ENCODE data around the gene FAM210B. TPM values are rescaled to one million over a fixed set of nuclear protein-coding genes. Genes with fewer than 3 reads are reported as not detected.
A peak's percentile ranks its signal among the peaks of the same experiment; 100 is the strongest.

Gene FAM210B
- total RNA-seq, 1 experiment from 2014 or later, result 20.4 TPM

GRCh38 chr20:56359212-56360132 lies 698 bp downstream of the FAM210B start:
- in situ Hi-C loops (cut with HindIII; ENCODE audit: low sequenced_read_pairs), result no loop called here
- peak; percentile 64 for DNase-seq (ENCODE audit: low spot score)

- DNase-seq (ENCODE audit: low spot score), result no peak
- in situ Hi-C loops (cut with HindIII; ENCODE audit: low sequenced_read_pairs), result no loop called here
These were observed 1.5 kb downstream of the FAM210B start for GRCh38 chr20:56360133-56360907.

GRCh38 chr20:56360908-56361205 lies 2.1 kb downstream of the FAM210B start:
- in situ Hi-C loops (cut with HindIII; ENCODE audit: low sequenced_read_pairs), result no loop called here

GRCh38 chr20:56361900-56362299 lies 3.1 kb downstream of the FAM210B start:
- DNase-seq (ENCODE audit: low spot score), result no peak
- in situ Hi-C loops (cut with HindIII; ENCODE audit: low sequenced_read_pairs), result no loop called here

More at GRCh38 chr20:56360908-56361205, 2.1 kb downstream of the FAM210B start:
- DNase-seq (ENCODE audit: low spot score), result no peak

GRCh38 chr20:56362833-56363413 lies 4.1 kb downstream of the FAM210B start:
- in situ Hi-C loops (cut with HindIII; ENCODE audit: low sequenced_read_pairs), result no loop called here
- no peak for DNase-seq (ENCODE audit: low spot score)

- in situ Hi-C loops (cut with HindIII; ENCODE audit: low sequenced_read_pairs), result no loop called here
- DNase-seq (ENCODE audit: low spot score), result no peak
These were observed 4.7 kb downstream of the FAM210B start for GRCh38 chr20:56363491-56363890.

GRCh38 chr20:56368351-56369134 lies 9.8 kb downstream of the FAM210B start:
- no peak for DNase-seq (ENCODE audit: low spot score)
- in situ Hi-C loops (cut with HindIII; ENCODE audit: low sequenced_read_pairs), result no loop called here

- DNase-seq (ENCODE audit: low spot score), result no peak
- in situ Hi-C loops (cut with HindIII; ENCODE audit: low sequenced_read_pairs), result no loop called here
These were observed 10.4 kb downstream of the FAM210B start for GRCh38 chr20:56369179-56369578.

- in situ Hi-C loops (cut with HindIII; ENCODE audit: low sequenced_read_pairs), result no loop called here
- DNase-seq (ENCODE audit: low spot score), result no peak
These were observed 13.2 kb downstream of the FAM210B start for GRCh38 chr20:56371977-56372376.

- in situ Hi-C loops (cut with HindIII; ENCODE audit: low sequenced_read_pairs), result no loop called here
- no peak for DNase-seq (ENCODE audit: low spot score)
These were observed 14.1 kb downstream of the FAM210B start for GRCh38 chr20:56372850-56373249.

GRCh38 chr20:56373942-56374341 lies 15.2 kb downstream of the FAM210B start:
- in situ Hi-C loops (cut with HindIII; ENCODE audit: low sequenced_read_pairs), result no loop called here
- no peak for DNase-seq (ENCODE audit: low spot score)

GRCh38 chr20:56376331-56376730 lies 17.6 kb downstream of the FAM210B start:
- no peak for DNase-seq (ENCODE audit: low spot score)
- in situ Hi-C loops (cut with HindIII; ENCODE audit: low sequenced_read_pairs), result no loop called here

- in situ Hi-C loops (cut with HindIII; ENCODE audit: low sequenced_read_pairs), result no loop called here
- no peak for DNase-seq (ENCODE audit: low spot score)
These were observed 19.6 kb downstream of the FAM210B start for GRCh38 chr20:56378386-56378785.

- DNase-seq (ENCODE audit: low spot score), result no peak
- in situ Hi-C loops (cut with HindIII; ENCODE audit: low sequenced_read_pairs), result no loop called here
These were observed 21.6 kb downstream of the FAM210B start for GRCh38 chr20:56380375-56380774.

GRCh38 chr20:56381501-56381900 lies 22.7 kb downstream of the FAM210B start:
- DNase-seq (ENCODE audit: low spot score), result no peak
- in situ Hi-C loops (cut with HindIII; ENCODE audit: low sequenced_read_pairs), result no loop called here

- in situ Hi-C loops (cut with HindIII; ENCODE audit: low sequenced_read_pairs), result no loop called here
- no peak for DNase-seq (ENCODE audit: low spot score)
These were observed 23.9 kb downstream of the FAM210B start for GRCh38 chr20:56382696-56383095.

- in situ Hi-C loops (cut with HindIII; ENCODE audit: low sequenced_read_pairs), result no loop called here
- no peak for DNase-seq (ENCODE audit: low spot score)
These were observed 24.6 kb downstream of the FAM210B start for GRCh38 chr20:56383334-56383733.

GRCh38 chr20:56385130-56385529 lies 26.4 kb downstream of the FAM210B start:
- in situ Hi-C loops (cut with HindIII; ENCODE audit: low sequenced_read_pairs), result no loop called here

GRCh38 chr20:56386219-56386618 lies 27.4 kb downstream of the FAM210B start:
- DNase-seq (ENCODE audit: low spot score), result no peak
- in situ Hi-C loops (cut with HindIII; ENCODE audit: low sequenced_read_pairs), result no loop called here

More at GRCh38 chr20:56385130-56385529, 26.4 kb downstream of the FAM210B start:
- DNase-seq (ENCODE audit: low spot score), result no peak

Measured in G401 (cell line).